GM21529 (cell line): ENCODE measurements around the gene PTPRE.
A peak's percentile ranks its signal among the peaks of the same experiment; 100 is the strongest.

Experiments used
- ATAC-seq: cut with Tn5 transposase; IDR thresholded peaks from one replicate; pipeline ENCODE4 v1.9.1; 2021; ENCODE audit not compliant: unreplicated experiment

Gene PTPRE

DNA sequence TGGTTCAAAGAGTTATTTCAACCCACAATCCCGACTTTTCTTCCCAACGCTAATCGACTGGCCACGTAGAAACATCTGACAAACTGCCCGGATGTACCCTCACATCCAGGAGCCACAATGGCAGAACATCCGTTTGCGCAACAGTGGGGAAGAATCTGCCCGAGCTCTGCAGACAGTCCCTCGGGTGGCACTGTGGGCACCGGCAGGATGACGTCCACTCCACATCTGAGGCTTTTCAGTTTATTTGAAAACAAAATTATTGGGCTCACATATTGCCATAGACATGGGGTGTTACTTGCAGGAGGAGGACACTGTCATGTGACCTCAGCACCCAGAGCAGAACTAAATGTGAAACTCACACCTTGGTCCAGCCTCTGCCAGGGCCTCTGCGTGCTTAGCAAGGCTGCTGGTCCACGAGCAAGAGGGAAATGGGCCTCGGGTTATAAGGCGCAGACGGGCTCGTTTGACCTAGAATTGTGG is 135.3 kb downstream of the PTPRE start:
- no peak for ATAC-seq

DNA sequence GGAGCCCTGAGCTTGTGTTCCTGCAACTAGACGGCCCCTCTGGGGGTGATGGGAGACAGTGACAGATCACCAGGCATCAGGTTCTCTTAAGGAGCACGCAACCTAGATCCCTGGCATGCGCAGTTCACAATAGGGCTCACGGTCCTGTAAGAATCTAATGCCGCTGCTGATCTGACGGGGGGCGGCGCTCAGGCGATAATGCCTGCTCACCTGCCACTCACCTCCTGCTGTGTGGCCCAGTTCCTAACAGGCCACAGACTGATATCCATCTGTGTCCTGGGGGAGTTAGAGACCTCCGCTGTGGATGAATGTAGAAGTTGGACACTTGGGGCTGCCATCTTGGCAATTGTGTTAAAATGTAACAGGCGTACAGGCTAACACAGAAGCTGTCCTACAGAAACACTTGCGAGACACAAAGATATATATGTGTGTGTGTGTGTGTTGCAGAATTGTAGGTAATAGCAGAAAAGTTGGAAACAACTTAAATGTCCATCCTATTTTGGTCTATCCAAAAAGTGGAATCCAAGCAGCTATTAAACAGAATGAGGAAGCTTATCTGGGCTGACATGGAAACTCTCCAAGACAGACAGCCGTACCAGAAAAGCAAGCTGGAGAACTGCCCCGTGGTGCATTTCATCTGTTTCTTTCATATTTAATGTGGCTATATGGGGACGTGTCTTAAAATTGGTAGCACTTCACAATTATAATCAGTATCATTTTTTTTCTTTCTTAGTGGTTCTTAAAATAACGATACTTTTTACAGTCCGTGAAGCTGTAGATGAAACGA is 136.5 kb downstream of the PTPRE start:
- ATAC-seq: no peak

DNA sequence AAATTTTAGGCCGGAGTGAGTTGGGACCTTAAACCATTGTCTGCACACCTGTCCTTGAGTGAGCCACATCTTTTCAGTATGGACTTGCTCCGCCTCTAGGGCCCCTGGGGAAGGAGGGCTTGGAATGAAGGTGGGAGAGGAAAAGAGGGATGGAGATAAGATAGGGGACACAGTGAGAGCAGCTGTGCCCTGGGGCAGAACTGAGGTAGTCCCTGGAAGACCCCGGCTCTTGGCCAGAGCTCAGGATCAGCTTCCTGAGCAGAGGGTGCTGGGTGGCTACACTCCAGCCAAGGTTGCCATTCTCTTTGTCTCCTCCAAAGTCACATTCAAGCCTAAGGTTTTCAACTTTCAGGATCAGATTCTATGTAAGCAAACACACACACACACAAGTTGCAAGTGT is 137.3 kb downstream of the PTPRE start:
- ATAC-seq: no peak

DNA sequence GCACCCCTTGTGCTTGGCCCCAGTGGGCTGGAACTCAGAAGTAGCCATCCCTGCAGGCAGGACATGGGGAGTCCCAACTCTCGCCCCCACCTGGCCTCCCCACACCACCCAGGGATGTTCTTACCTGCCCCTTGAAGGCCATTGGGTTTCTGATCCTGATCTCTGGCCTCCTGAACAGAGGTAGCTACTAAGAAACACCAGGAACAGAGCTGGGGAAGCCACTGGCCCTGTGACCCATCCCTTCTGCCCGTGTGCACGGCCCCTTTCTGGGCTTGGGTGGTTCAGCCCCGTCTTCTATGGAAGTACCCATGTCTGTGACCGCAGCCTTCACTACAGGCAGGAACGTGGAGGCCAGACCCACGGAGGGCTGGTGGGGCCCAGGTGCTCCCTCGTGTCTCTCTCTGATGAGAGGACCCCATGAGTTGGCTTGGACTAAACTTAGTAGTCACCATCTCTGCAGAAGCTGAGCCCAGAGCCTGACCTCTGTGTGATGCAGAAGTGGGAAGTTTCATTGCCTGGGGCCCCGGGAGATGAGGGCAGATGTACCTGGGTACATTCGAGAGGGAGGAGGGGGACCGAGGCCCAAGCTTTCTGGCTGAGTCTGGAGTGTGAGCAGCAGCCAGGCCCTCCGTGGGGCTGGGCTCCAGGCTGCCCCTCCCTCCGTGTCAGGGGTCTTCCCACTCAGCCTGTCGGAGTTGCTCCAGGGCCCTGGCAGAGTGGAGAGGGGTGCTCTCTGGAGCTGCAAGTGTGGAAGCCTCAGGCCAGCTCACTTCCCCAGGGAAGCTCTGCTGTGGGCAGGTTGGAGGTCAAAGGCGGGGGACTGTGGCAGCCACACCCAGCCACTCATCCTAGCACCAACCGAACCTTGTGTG is 138.3 kb downstream of the PTPRE start:
- ATAC-seq: no peak

DNA sequence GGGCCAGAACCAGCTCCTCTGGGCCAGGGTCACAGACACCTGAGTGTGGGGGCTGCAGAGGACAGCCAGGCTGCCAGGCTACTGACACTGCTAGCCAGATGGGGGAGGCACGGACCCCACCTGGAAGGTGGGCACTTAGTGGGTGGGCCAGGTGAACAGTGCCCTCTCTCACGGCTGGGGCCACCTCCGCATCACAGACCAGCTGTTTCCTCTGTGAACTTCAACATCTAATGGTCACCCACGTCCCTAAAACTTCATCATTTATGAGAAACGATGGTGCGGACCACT is 138.9 kb downstream of the PTPRE start:
- ATAC-seq: no peak

DNA sequence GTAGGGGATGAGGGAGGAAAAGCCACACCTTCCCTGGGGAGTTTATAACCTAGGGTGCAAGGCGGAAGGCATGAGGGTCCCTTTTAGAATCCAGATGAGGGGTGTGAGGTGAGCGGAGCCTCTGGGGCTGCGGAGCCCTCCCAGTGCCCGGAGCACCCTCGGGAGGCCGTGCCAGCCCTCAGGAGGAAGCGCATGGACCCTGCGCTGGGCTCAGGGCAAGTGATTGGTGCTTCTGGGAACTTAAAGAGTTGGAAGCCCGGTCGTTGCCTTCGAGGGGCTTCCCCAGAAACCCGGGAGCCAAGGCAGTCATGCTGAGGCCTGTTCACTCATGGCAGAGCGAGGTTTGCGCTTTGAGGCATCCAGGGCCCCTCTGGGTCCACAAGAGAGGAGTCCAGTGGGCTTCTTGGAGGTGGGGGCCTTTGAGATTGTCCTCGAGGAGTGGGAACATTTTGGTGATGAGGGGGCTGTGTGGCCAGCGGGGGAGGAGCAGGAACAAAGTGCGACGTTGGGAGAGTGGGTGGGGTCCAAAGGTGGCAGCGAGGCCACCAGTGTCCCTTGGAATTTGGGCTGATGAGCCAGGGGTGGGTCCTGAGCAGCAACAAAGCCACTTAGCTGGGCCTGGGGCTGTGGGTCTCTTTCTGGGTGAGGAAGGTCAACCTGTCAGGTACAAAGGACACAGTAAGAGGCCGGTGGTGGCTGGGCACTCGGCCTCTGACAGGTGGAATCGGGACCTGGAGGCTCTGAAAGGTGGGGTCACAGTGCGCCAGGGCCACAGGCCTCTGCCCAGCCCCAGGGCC is 139.5 kb downstream of the PTPRE start:
- ATAC-seq: no peak

DNA sequence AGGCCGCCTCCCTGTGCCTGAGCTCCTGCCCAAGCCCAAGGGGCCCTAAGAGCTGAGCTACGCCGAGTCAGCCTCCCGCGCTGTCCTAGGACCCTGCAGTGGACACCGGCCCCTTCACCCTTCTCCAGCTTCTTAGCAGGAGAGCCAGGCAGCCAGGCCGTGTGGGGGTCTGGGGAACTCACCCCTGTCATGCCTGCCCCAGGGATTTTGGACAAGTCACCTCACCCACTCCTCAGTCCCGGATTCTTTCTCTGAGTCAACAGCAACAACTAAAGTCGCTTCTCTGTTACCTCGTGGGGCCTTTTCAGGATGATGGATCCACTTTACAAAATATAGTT is 140.0 kb downstream of the PTPRE start:
- ATAC-seq: peak; percentile 1

DNA sequence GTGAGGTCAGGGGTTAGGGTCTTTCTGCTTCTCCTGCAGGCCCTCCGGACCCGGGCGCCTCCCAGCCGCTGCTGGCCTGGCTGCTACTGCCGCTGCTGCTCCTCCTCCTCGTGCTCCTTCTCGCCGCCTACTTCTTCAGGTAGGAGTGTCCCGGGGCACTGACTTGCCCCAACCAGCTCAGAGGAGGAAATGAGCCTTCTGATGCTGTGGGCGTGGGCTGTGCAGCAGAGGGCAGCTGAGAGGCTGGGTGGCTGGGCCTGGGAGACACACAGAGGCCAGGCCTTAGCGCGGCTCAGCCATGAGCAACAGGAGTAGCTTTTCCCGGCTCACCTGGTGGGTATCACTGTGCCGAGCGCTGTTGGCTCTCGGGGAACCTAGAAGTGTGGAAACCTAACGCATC is 140.4 kb downstream of the PTPRE start:
- peak; percentile 98 for ATAC-seq

DNA sequence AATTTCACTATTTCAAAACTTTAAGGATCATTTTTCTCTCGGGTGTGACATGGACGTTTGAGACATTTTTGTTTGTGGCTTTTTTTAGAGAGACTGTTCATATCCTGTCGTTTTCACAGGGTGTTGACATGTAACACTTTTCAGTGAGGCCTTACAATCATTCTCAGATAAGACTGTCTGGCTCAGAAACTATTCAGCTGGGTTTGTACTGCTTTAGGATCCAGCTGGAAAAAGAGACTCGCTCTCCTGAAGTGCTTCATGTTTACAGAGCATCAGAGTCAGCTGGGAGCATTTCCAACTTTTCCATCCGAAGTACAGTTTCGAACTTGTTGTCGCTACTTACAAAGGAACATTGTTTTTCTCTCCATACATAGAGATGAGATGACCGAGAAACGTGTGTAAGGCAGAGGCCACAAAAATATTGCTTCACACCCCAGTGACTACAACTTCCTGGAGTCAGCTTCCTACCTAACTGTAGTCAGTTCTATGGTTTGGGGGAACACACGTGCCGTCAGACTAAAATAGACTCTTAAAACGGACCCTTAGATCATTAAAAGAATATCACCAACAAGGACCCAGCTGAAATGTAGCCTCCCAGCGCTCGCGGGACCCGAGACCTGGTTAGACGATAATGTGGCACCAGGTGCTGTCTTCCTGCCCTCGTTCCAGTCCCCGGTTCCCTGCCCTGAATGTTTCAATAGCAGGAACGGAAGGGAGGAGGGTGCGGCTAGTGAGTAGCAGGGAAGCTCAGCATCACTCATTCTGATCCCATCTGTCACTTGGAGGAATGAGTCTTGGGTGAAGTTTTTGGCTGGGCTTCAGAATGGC is 141.3 kb downstream of the PTPRE start:
- peak; percentile 40 for ATAC-seq

DNA sequence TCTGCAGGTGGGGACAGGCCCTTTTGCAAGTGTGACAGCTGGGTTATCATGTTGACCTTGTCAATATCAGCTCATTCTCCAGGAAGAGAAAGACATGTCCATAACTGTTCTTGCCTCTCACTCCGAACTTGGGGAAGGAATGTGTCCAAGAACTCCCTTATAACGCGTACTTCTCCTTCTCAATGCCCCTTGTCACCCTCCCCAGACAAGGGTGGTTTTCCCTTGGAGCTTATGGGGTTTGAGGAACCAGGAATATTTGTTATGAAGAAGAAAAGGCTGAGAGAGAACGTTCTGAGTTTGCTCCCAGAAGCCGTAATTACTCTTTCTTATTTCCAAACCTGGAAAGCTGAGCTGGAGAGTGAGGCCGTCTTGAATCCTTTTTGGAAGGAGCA is 141.9 kb downstream of the PTPRE start:
- ATAC-seq: no peak

DNA sequence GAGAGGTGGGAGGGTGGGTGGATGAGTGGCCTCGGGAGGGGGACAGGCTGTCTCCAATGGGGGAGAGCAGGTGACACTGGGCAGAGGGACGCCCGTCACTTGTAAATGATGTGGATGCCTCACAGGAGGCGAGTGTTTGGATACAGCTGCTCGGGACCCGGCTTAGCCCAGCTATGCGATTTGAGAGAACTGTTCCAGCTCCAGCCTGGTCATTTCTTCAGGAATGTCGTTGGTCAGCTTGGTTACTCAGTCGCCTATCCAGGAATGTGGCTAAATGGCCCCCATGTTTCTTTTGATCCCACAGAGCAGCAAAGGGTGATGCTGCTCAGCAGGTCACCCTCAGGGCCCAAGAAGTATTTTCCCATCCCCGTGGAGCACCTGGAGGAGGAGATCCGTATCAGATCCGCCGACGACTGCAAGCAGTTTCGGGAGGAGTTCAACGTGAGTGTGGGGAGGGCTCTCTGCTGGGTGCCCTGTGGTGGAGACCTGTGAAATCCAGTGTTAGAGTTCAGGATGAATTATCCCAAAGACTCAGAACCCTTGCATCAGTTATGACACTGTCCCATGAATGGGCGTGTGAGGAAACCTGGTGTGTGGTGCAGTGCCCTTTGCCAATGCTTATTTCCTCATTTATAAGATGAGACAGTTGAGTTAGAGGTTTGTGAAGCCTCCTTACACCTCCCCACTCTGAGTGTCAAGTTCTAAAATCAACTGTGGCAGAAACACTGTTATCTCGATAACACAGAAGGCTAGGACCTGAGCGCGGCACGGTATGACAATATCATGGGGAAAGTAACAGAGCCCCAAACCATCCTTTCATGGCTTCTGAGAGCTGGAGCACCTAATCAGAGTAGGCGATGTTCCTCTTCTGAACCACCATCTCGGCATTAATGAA is 142.6 kb downstream of the PTPRE start:
- no peak for ATAC-seq

DNA sequence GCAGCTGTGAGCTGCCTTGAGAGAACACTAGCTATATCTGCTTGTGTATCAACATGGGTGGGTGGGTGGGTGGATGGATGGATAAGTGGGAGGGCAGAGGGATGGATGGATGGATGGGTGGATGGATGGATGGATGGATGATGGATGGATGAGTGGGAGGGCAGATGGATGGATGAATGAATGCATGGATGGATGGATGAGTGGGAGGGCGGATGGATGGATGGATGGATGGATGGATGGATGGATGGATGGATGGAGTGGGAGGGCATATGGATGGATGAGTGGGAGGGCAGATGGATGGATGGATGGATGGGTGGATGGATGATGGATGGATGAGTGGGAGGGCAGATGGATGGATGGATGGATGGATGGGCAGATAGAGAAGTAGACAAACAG is 143.2 kb downstream of the PTPRE start:
- no peak for ATAC-seq

DNA sequence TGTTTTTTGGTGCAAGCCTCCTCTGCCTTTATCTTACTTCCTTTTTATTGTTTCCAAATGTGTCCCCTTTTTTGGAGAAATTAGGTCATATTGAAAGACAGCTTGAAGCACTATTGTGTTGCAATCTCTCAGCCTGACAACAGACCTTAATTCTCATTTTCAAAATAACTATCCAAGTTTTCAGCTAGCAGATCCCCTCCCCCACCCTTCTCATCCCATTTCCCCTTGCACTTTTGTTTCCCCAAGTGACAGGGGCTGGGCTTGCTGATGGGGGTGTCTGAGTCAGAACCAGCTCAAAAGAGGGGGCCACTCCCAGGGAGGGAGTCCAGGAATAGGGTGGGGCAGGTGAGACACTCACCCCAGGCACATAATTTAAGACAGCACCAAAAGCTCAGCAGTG is 144.0 kb downstream of the PTPRE start:
- no peak for ATAC-seq

DNA sequence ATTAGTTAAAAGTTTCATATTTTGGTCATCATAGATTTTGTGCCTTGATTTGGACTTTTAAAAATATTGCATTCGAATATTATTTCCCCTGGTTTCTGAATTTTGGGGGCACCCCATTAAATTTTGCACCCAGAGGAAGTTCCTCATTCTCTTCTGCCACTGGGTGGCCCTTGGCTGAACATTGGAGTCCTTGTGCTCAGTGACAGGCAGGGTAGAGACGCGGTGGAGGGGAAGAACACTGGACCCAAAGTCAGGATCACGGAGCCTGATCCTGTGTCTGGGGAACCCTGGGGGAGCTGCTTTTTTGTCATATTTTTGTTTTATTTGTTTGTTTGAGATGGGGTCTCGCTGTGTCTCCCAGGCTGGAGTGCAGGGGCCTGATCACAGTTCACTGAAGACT is 144.6 kb downstream of the PTPRE start:
- ATAC-seq: no peak

DNA sequence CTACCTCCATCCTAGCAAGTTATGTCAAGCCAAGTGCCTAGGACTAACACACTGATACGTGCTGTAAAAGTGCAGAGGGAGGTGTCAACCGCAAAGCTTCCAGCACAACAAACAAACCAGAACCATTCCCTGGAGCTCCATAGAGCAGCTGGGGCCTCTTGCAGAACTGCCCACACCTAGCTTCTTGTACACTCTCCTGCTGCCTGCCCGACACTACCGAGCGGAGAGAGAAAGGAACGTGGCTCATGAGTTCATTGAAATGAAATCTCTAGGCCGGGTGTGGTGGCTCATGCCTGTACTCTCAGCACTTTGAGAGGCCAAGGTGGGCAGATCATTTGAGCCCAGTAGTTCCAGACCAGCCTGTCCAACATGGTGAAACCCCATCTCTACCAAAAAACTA is 145.8 kb downstream of the PTPRE start:
- ATAC-seq: no peak

DNA sequence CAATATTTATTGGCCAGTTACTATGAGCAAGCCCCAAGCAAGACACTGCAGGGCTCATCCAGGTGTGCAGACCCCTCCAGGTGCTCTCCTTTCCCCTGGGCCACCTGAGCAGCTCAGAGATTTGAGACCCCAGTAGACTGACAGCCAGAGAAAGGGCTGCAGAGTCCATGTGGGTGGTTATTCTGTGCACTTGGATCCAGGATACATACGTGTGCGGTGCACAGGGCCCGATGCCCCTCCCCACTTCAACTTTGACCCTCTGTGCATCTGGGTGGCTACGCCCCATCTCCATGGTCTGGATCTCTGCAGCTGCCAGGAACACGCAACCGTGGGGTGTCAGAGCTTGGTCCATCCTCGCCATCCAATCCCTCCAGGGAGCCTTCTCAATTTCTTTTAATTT is 146.5 kb downstream of the PTPRE start:
- ATAC-seq: no peak

DNA sequence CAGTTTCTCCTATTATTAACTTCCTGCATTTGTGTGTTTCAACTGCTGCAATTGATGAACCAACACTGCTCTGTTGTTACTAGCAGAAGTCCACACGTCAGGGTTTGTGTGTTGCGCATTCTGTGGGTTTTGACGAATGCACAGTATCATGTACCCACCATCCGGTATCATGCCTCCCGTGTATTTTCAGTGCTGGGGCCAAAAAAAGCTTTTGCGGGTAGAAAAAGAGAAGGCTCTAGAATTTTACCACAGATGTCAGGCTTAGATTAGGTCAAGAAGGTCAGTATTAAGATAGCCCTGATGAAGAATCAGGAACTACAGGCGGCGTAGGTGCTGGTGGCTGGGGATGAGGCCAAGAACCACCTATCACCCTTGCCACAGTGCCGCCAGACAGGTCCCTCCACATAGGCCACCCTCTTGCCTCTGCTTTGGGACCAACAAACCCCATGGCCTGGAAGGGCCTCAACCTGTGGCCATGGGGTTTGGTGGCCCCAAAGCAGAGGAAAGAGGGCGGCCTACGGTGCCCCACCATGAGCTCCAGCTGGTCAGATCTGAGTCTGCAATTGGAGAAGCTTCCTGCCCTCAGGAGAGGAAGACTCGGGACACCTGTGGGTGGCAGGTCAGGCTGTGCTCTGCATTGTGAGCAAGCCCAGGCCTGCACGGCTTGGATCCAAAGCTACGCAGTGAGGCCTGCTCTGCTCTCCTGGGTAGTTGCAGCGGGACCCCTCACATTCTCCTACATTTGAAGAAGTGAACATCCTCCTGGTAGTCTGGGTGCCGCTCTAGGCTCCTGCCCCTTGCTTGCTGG is 147.5 kb downstream of the PTPRE start:
- ATAC-seq: no peak

DNA sequence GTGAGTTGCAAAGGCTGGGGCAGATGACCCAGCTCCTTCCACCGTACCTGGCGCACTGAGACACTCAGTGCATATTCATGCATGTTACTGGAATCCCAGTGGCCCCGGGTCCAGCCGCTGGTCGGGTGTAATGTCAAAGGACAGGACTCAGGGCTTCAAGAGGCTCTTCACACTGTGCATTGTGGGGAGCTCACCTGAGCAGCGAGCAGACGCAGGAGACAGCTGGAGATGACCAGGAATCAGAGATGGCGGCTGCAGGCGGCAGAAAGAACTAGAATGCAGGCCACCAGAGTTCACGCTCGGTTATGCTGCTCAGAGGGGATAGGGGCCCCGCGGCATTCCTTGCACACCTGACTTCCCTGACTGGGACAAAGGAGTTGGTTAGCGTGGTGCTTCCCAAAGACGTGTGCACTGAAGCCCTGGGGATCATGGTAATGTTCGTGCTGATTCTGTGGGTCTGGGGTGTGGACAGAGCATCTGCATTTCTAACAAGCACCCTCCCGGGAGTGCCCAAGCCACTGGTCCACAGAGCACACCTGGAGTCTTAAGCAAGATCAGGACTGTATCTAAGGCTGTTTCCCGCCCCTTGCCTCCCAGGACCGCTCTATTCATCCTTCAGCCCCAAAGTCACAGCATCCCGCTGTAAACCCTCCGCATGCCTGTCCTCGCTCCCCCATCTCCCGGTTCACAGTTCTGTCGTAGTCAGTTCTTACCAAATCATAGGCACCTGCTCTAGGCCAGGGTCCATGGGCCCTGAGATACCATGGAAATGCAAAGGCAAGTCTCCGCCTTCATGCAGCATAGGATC is 148.4 kb downstream of the PTPRE start:
- ATAC-seq: no peak
